Trophoblast cell (in vitro differentiated cells and primary cell): ENCODE results near the gene ZNF746.

Experiments used
- DNase-seq, 2 donors: peaks; one replicate each; pipeline ENCODE4 v3.0.0-alpha.2; 2016
- H2AFZ ChIP-seq: 2 replicates; pipeline ENCODE4 v1.6.1; 2013; ENCODE audit warnings: low read length, moderate library complexity, mild to moderate bottlenecking; ENCODE audit not compliant: insufficient read depth, poor library complexity
- H2AK5ac ChIP-seq: 2 replicates; pipeline ENCODE4 v1.6.1; 2013; ENCODE audit warnings: mild to moderate bottlenecking, low read length
- H2BK120ac ChIP-seq: 2 replicates; pipeline ENCODE4 v1.6.1; 2013; ENCODE audit warnings: low read length, mild to moderate bottlenecking, moderate library complexity; ENCODE audit not compliant: insufficient read depth, poor library complexity
- H2BK12ac ChIP-seq: 2 replicates; pipeline ENCODE4 v1.6.1; 2013; ENCODE audit warnings: mild to moderate bottlenecking, low read length, moderate library complexity
- H2BK5ac ChIP-seq: 2 replicates; pipeline ENCODE4 v1.6.1; 2013; ENCODE audit warnings: low read length, low read depth, moderate library complexity, mild to moderate bottlenecking; ENCODE audit not compliant: poor library complexity
- H3K14ac ChIP-seq: 2 replicates; pipeline ENCODE4 v1.6.1; 2013; ENCODE audit warnings: mild to moderate bottlenecking, low read length
- H3K18ac ChIP-seq: 2 replicates; pipeline ENCODE4 v1.6.1; 2013; ENCODE audit warnings: mild to moderate bottlenecking, low read length
- H3K23ac ChIP-seq: 2 replicates; pipeline ENCODE4 v1.6.1; 2013; ENCODE audit warnings: low read length
- H3K27ac ChIP-seq: 2 replicates; pipeline ENCODE4 v1.5.1; 2013; ENCODE audit warnings: low read depth, mild to moderate bottlenecking, inconsistent platforms, low read length, moderate library complexity
- H3K27me3 ChIP-seq: 2 replicates; pipeline ENCODE4 v1.6.1; 2013; ENCODE audit warnings: inconsistent platforms, mild to moderate bottlenecking, low read length, moderate library complexity; ENCODE audit not compliant: insufficient read depth
- H3K36me3 ChIP-seq, 2 experiments: 1 replicate in 1 of 2; 2 replicates in 1 of 2; pipeline ENCODE4 v1.6.1; 2013; ENCODE audit warnings: low read length in 2 of 2, mild to moderate bottlenecking in 2 of 2, moderate library complexity in 1 of 2; ENCODE audit not compliant: insufficient read depth in 2 of 2, control insufficient read depth in 1 of 2
- H3K4ac ChIP-seq: 2 replicates; pipeline ENCODE4 v1.6.1; 2013; ENCODE audit warnings: low read depth, mild to moderate bottlenecking, low read length, moderate library complexity
- H3K4me1 ChIP-seq, 2 experiments: 1 replicate in 1 of 2; 2 replicates in 1 of 2; pipeline ENCODE4 v1.6.1; 2013; ENCODE audit warnings: low read length in 2 of 2, mild to moderate bottlenecking in 2 of 2, moderate library complexity in 1 of 2; ENCODE audit not compliant: insufficient read depth in 2 of 2, control insufficient read depth in 1 of 2
- H3K4me2 ChIP-seq: 2 replicates; pipeline ENCODE4 v1.6.1; 2013; ENCODE audit warnings: inconsistent platforms, mild to moderate bottlenecking, low read length, moderate library complexity
- H3K4me3 ChIP-seq: 2 replicates; pipeline ENCODE4 v1.5.1; 2013; ENCODE audit warnings: mild to moderate bottlenecking, low read depth, low read length, inconsistent platforms
- H3K79me1 ChIP-seq: one replicate; pipeline ENCODE4 v1.6.1; 2013; ENCODE audit warnings: low read length
- H3K79me2 ChIP-seq: 2 replicates; pipeline ENCODE4 v1.6.1; 2013; ENCODE audit warnings: low read length, mild to moderate bottlenecking; ENCODE audit not compliant: control insufficient read depth, insufficient read depth, poor library complexity
- H3K9ac ChIP-seq: 2 replicates; pipeline ENCODE4 v1.6.1; 2013; ENCODE audit warnings: mild to moderate bottlenecking, low read length
- H3K9me3 ChIP-seq: 2 replicates; pipeline ENCODE4 v1.6.1; 2013; ENCODE audit warnings: low read depth, mild to moderate bottlenecking, control low read depth, inconsistent platforms, low read length; ENCODE audit not compliant: insufficient read depth
- H4K12ac ChIP-seq: 2 replicates; pipeline ENCODE4 v1.6.1; 2013; ENCODE audit warnings: low read depth, mild to moderate bottlenecking, low read length, moderate library complexity
- H4K8ac ChIP-seq: 2 replicates; pipeline ENCODE4 v1.6.1; 2013; ENCODE audit warnings: low read depth, mild to moderate bottlenecking, low read length, moderate library complexity
- H4K91ac ChIP-seq: one replicate; pipeline ENCODE4 v1.6.1; 2013; ENCODE audit warnings: low read depth, mild to moderate bottlenecking, low read length, moderate library complexity
- WGBS: extraction: QIAGEN DNeasy Blood & Tissue Kit; methylation state at CpG from one replicate; pipeline ENCODE4 v1.1.7; 2013; ENCODE audit warnings: missing lambda C conversion rate; ENCODE audit not compliant: insufficient read length, insufficient coverage; ENCODE audit errors: extremely low coverage; 5-methylcytosine and 5-hydroxymethylcytosine counted together

ZNF746 gene

DNA sequence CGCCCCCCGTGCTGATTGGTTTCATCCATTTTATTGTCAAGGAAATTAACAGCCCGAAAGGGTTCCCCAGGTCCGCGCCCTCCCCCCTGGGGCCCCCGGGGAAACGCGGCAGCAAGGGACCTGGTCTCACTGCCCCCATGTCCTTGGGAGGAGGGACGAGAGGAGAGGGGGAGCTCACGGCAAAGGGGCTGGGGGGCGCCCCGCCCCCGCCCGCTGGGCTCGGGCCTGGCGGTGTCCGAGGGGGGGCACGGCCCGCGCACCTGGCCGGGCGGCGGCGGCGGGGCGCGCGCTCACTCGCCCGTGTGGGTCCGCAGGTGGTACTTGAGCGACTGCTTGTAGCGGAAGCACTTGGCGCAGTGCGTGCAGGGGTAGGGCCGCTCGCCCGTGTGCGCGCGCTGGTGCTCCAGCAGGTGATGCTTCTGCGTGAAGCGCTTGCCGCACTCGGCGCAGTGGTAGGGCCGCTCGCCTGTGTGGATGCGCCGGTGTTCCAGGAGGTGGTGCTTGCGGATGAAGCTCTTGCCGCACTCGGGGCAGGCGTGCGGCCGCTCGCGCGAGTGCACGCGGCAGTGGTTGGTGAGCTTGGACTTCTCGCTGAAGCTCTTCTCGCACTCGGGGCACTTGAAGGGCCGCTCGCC lies 66.0 kb downstream of the ZNF746 start:
- peaks cover 22 to 34% of the 10 kb centered on the region in 2 experiments for H3K36me3 ChIP-seq
- no CpG with 5 or more reads among the region's 66 CpGs for WGBS
- no peak overlapping the region for H3K4me2 ChIP-seq
- H3K79me2 ChIP-seq: no peaks in the 10 kb centered on the region
- H2BK120ac ChIP-seq: no peak overlapping the region
- H3K4ac ChIP-seq: no peak overlapping the region
- H4K8ac ChIP-seq: no peak overlapping the region
- H3K4me1 ChIP-seq: no peaks in the 10 kb centered on the region
- no peak overlapping the region for H3K18ac ChIP-seq
- no peak for DNase-seq
- H3K27ac ChIP-seq: no peak overlapping the region
- H2AFZ ChIP-seq: no peak overlapping the region
- no peak overlapping the region for H2BK12ac ChIP-seq
- no peak overlapping the region for H3K23ac ChIP-seq
- no peaks in the 10 kb centered on the region for H3K79me1 ChIP-seq
- H2AK5ac ChIP-seq: no peak overlapping the region
- peaks cover 1% of the 10 kb centered on the region for H3K9me3 ChIP-seq
- no peak overlapping the region for H3K4me3 ChIP-seq
- H3K9ac ChIP-seq: no peak overlapping the region
- H4K91ac ChIP-seq: no peak overlapping the region
- no peak overlapping the region for H3K14ac ChIP-seq
- no peaks in the 10 kb centered on the region for H3K27me3 ChIP-seq
- no peak overlapping the region for H4K12ac ChIP-seq
- H2BK5ac ChIP-seq: no peak overlapping the region

DNA sequence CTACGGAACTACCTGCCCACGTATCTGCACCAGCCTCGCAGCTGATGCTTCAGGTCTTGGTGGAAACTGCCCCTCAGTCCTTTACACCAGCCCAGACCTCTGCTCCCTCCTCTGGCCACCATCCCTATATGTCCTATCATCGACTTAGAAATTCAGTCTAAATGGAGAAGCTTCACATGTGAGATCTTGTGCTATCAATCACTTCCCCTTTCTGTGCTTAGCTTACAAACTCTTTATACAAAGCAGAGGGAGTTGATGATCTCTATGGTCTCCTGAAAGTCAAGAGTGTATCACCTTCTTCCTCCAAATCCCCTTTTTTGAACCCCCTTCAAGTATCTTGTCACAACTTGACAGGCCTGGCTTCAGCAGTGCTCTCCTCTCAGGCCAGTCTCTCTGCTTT lies 67.4 kb downstream of the ZNF746 start:
- no peak overlapping the region for H3K4ac ChIP-seq
- peaks cover 17 to 26% of the 10 kb centered on the region in 2 experiments for H3K36me3 ChIP-seq
- no peaks in the 10 kb centered on the region for H3K27me3 ChIP-seq
- no peak overlapping the region for H2BK120ac ChIP-seq
- no CpG with 5 or more reads among the region's 4 CpGs for WGBS
- no peak overlapping the region for H3K4me2 ChIP-seq
- no peaks in the 10 kb centered on the region for H3K79me1 ChIP-seq
- H3K9ac ChIP-seq: no peak overlapping the region
- no peak overlapping the region for H4K12ac ChIP-seq
- no peak overlapping the region for H3K27ac ChIP-seq
- H3K79me2 ChIP-seq: no peaks in the 10 kb centered on the region
- H2BK12ac ChIP-seq: no peak overlapping the region
- H3K4me1 ChIP-seq: no peaks in the 10 kb centered on the region
- H3K18ac ChIP-seq: no peak overlapping the region
- no peak overlapping the region for H4K8ac ChIP-seq
- H2AFZ ChIP-seq: no peak overlapping the region
- no peak for DNase-seq
- H4K91ac ChIP-seq: no peak overlapping the region
- H3K14ac ChIP-seq: no peak overlapping the region
- no peak overlapping the region for H2AK5ac ChIP-seq
- no peak overlapping the region for H3K4me3 ChIP-seq
- no peak overlapping the region for H3K23ac ChIP-seq
- H2BK5ac ChIP-seq: no peak overlapping the region
- H3K9me3 ChIP-seq: peaks cover 1% of the 10 kb centered on the region

DNA sequence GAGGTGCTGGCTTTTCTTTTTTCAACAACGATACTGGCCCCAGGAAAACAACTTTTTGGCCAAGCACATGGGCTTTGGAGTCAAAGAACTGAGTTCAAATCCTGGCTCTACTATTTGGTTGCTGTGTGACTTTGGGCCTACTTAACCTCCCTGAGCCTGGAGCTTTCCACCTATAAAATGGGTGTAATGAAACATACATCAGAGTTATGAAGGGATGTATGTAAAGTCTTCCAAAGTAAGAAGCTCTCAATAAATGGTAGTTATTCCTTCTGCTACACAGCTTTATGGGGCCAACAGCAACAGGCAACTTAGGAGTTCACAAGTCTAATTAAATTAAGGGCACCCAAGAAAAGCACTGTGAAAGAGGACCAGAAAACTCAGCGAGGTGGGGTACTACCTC lies 69.7 kb downstream of the ZNF746 start:
- no peak overlapping the region for H2AK5ac ChIP-seq
- H3K23ac ChIP-seq: no peak overlapping the region
- no peaks in the 10 kb centered on the region for H3K79me2 ChIP-seq
- no peak for DNase-seq
- H4K12ac ChIP-seq: no peak overlapping the region
- H3K27ac ChIP-seq: no peak overlapping the region
- no peak overlapping the region for H4K8ac ChIP-seq
- no peak overlapping the region for H4K91ac ChIP-seq
- H3K4ac ChIP-seq: no peak overlapping the region
- H3K14ac ChIP-seq: no peak overlapping the region
- no peak overlapping the region for H3K9ac ChIP-seq
- peaks cover 1% of the 10 kb centered on the region for H3K9me3 ChIP-seq
- H3K27me3 ChIP-seq: no peaks in the 10 kb centered on the region
- no peak overlapping the region for H2BK5ac ChIP-seq
- H3K79me1 ChIP-seq: peaks cover under 1% of the 10 kb centered on the region
- WGBS: no CpG with 5 or more reads among the region's 2 CpGs
- H3K36me3 ChIP-seq: peaks cover 17 to 21% of the 10 kb centered on the region in 2 experiments
- H3K4me2 ChIP-seq: no peak overlapping the region
- no peak overlapping the region for H2AFZ ChIP-seq
- no peaks in the 10 kb centered on the region for H3K4me1 ChIP-seq
- no peak overlapping the region for H2BK120ac ChIP-seq
- no peak overlapping the region for H3K4me3 ChIP-seq
- H3K18ac ChIP-seq: no peak overlapping the region
- no peak overlapping the region for H2BK12ac ChIP-seq

DNA sequence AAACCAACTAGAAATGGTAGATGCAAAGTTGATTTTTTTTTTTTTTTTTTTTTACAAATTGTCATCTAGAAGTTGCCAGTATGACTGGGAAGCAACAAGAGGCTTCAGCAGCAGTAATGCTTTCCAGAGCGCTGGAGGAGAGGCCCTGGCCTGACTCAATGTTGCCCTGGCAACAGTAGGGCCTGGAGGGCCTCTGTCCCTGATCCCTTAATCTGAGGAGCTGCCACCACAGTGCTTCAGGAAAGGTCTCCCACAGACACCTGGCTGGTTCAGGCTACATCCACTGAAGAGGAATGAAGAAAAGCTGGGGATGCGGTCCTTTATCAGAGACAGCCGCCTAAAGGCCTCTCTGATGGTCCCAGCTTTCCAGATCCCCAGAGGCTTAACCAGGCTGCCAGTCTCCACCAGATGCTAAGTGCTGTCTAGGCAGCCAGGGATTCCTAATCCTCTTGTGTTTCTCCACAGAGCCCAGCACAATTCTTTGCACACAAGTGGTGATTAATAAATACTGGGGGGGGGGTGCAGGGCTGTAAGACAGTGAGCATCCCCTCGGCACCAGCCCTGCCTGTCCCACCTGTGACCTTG lies 70.4 kb downstream of the ZNF746 start:
- Histone ChIP-seq H3K4ac (no peak overlapping the region), H2BK5ac (no peak overlapping the region), H3K27me3 (no peaks in the 10 kb centered on the region), H3K36me3 (peaks cover 13 to 14% of the 10 kb centered on the region in 2 experiments), H2BK120ac (no peak overlapping the region), H2AFZ (no peak overlapping the region), H4K91ac (no peak overlapping the region), H3K4me3 (no peak overlapping the region), H4K12ac (no peak overlapping the region), H4K8ac (no peak overlapping the region), H3K27ac (no peak overlapping the region), H3K9ac (no peak overlapping the region), H3K14ac (no peak overlapping the region), H3K79me1 (peaks cover 3% of the 10 kb centered on the region), H3K9me3 (peaks cover 1% of the 10 kb centered on the region), H3K23ac (no peak overlapping the region), H3K4me1 (peaks cover 0 to 2% of the 10 kb centered on the region in 2 experiments), H3K4me2 (no peak overlapping the region), H2AK5ac (no peak overlapping the region), H3K18ac (no peak overlapping the region), H3K79me2 (peaks cover 2% of the 10 kb centered on the region), H2BK12ac (no peak overlapping the region)
- no peak for DNase-seq
- WGBS: no CpG with 5 or more reads among the region's 4 CpGs
